GM13977 (cell line): ENCODE measurements around the gene COLQ.
"Not testable (repeated sequence)": the region's sequence is repeated elsewhere in the genome, so short reads cannot be mapped to it uniquely, and the experiment has no call there.

Source experiments
- DNase-seq: peaks from one replicate; pipeline ENCODE4 v3.0.0; 2012; ENCODE audit warnings: low spot score
- CTCF ChIP-seq: IDR thresholded peaks from 2 replicates; pipeline ENCODE4 v1.5.1; 2012; ENCODE audit warnings: mild to moderate bottlenecking, control low read depth; ENCODE audit not compliant: insufficient read depth; ENCODE audit errors: extremely low read depth, missing control alignments
- in situ Hi-C: fragments of 300-500 bp; cut with MboI; formaldehyde crosslinking; loops from one replicate; pipeline ENCODE4 v1.12.0; 2022; ENCODE audit warnings: low sequenced_read_pairs, low pct_unique_long_range_greater_than_20kb, mixed read lengths, inconsistent platforms; ENCODE audit not compliant: unreplicated experiment

Gene COLQ

GRCh38 chr3:15535732-15536131 lies 14.2 kb upstream of the COLQ start:
- TF ChIP-seq CTCF, result no peak
- in situ Hi-C loops, result no loop called here

DNA sequence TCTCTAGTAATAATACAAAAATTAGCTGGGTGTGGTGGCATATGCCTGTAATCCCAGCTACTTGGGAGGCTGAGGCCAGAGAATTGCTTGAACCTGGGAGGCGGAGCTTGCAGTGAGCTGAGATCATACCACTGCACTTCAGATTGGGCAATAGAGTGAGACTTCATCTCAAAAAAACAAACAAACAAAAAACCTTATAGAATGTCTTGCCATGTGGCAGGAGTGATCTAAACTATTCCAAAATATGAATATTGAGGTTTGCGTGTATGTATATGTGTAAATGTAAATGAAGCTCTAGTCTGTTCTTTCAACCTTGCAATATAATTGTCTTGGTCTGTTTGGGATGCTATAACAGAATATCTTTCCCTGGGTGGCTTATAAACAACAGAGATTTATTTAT lies 11.1 kb upstream of the COLQ start:
- DNase-seq, in situ Hi-C loops: not testable (repeated sequence)

More at GRCh38 chr3:15535732-15536131, 14.2 kb upstream of the COLQ start:
- no peak for DNase-seq

GRCh38 chr3:15531346-15531745 lies 9.8 kb upstream of the COLQ start:
- DNase-seq, result no peak
- in situ Hi-C loops, result no loop called here
- TF ChIP-seq CTCF, result no peak

- in situ Hi-C loops, result no loop called here
- TF ChIP-seq CTCF, result no peak
- no peak for DNase-seq
These were observed 7.5 kb upstream of the COLQ start for GRCh38 chr3:15528854-15529537.

DNA sequence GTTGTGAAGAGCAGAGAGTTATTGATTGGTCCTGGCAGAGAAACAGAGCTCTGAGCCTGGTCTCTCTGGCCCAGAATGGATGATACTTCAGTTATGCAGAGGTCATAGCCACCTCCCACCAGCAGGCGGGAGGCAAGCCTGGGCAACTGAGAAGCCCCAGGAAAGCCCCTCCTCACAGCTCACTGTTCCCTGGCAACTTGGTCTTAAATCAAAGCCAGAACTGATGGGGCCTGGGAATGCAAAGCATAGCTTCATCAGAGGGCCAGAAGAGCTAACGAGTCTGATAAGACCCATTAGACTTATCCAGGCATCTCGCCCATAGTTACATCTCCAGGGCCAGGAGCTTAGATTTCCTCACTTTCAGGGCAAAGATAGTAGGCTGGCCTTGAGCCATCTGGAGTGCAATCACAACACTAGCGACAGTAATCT lies 5.5 kb upstream of the COLQ start:
- peak; percentile 44 for DNase-seq
- peak; percentile 23 for TF ChIP-seq CTCF
- in situ Hi-C loops, result no loop called here

DNA sequence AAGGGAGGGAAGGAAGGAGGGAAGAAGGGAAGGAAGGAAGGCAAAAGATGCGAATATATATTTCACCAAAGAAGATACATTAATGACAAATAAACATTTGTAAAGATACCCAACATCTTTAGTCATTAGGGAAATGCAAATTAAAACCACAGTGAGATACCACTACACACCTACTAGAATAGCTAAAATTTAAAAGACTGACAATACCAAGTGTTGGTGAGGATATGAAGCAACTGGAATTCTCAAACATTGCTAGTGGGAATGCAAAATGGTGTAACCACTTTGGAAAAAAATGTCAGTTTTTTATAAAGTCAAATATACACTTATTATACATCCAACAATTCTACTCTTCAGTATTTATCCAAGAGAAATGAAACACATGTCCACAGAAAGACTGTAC lies 4.3 kb upstream of the COLQ start:
- in situ Hi-C loops, result no loop called here
- no peak for TF ChIP-seq CTCF
- no peak for DNase-seq

DNA sequence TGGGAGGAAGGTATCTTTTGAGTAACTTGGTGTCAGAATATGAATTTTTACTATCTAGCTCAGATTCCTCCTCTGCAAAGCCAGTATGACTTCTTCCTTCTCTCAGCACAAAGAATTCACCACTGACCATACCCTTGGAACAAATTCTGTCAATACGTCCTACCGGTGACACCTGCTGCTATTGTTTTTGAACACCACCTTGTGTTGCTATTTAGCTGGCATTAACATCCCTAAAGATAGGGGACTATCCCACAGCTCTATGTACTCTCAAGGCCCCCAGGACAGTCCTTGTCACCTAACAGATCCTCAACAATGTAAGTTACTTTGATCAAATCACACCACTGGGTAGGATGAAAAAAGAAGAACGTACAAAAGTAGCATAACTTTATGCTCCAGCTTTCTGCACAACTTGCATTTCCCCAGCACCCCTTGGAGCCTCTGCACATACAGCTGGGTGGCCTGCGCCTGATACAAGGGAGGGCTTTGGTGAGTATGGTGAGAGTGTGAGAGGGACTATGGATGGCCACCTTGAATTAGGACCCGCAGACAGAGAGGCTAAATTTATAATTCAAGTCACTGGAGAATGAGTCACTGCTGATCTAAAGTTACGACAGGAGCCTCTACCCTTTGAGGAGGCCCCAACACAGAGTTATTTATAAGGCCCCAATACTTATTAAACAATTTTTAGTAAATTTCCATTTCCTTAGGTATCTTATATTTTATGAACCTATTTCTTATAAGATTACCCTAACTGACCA lies 2.3 kb upstream of the COLQ start:
- TF ChIP-seq CTCF, result no peak
- in situ Hi-C loops, result no loop called here
- DNase-seq, result no peak
